VCaP (cell line): ENCODE data around the gene KLHL28.

Experiments used
- H3K27ac ChIP-seq: fragments of 450-650 bp; 2 replicates; pipeline ENCODE4 v1.5.1; 2017
- TF ChIP-seq, protein P1 (sequence below): fragments of 450-650 bp; conservative IDR thresholded peaks from 2 replicates; pipeline ENCODE4 v1.5.1; 2017; ENCODE audit warnings: mild to moderate bottlenecking, moderate library complexity

Gene KLHL28

GRCh38 chr14:44880791-44881190, 81.0 kb downstream of the KLHL28 start:
- no peak overlapping the region for H3K27ac ChIP-seq
- TF ChIP-seq, protein P1, sequence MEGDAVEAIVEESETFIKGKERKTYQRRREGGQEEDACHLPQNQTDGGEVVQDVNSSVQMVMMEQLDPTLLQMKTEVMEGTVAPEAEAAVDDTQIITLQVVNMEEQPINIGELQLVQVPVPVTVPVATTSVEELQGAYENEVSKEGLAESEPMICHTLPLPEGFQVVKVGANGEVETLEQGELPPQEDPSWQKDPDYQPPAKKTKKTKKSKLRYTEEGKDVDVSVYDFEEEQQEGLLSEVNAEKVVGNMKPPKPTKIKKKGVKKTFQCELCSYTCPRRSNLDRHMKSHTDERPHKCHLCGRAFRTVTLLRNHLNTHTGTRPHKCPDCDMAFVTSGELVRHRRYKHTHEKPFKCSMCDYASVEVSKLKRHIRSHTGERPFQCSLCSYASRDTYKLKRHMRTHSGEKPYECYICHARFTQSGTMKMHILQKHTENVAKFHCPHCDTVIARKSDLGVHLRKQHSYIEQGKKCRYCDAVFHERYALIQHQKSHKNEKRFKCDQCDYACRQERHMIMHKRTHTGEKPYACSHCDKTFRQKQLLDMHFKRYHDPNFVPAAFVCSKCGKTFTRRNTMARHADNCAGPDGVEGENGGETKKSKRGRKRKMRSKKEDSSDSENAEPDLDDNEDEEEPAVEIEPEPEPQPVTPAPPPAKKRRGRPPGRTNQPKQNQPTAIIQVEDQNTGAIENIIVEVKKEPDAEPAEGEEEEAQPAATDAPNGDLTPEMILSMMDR = no peak
